Adrenal gland (tissue), 5 donors: ENCODE results near the gene TFB2M.

Experiments used
- POLR2A ChIP-seq, 2 donors: fragments of 450-650 bp; IDR thresholded peaks; one replicate each; pipeline ENCODE4 v1.6.1; 2017; ENCODE audit warnings: antibody characterized with exemption in 2 of 2, mild to moderate bottlenecking in 2 of 2, moderate library complexity in 1 of 2
- TF ChIP-seq, protein P1 (sequence below), 6 experiments: fragments of 450-650 bp in 4 of 6; fragments of 200-600 bp in 2 of 6; sonication (generic) in 1 of 6; IDR thresholded peaks; 1 replicate in 5 of 6; 2 replicates in 1 of 6; pipeline versions ENCODE4 v1.5.1 to v1.8.0; 2016 to 2021; ENCODE audit warnings: antibody characterized with exemption in 6 of 6, mild to moderate bottlenecking in 2 of 6, moderate library complexity in 1 of 6
- donor health status: DM: no; HTN: no; CAD: no.

GRCh38 chr1:246558041-246558440 is 8.0 kb downstream of the TFB2M start:
- TF ChIP-seq, protein P1, sequence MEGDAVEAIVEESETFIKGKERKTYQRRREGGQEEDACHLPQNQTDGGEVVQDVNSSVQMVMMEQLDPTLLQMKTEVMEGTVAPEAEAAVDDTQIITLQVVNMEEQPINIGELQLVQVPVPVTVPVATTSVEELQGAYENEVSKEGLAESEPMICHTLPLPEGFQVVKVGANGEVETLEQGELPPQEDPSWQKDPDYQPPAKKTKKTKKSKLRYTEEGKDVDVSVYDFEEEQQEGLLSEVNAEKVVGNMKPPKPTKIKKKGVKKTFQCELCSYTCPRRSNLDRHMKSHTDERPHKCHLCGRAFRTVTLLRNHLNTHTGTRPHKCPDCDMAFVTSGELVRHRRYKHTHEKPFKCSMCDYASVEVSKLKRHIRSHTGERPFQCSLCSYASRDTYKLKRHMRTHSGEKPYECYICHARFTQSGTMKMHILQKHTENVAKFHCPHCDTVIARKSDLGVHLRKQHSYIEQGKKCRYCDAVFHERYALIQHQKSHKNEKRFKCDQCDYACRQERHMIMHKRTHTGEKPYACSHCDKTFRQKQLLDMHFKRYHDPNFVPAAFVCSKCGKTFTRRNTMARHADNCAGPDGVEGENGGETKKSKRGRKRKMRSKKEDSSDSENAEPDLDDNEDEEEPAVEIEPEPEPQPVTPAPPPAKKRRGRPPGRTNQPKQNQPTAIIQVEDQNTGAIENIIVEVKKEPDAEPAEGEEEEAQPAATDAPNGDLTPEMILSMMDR (IDR thresholded peaks at IDR 0.05) = no peak
- TF ChIP-seq POLR2A (IDR thresholded peaks at IDR 0.05) = no peak
